SK-N-SH treated with all-trans-retinoic acid at 6 μM for 48 hours (cell line): ENCODE results near the gene SLC25A23.

Experiments used
- ATAC-seq: fragments of 200-7000 bp; cut with Tn5 transposase; 3 replicates; pipeline ENCODE4 v1.9.1; 2020; ENCODE audit warnings: mild to moderate bottlenecking, moderate library complexity
- ARNTL ChIP-seq: fragments of 450-650 bp; formaldehyde crosslinking; IDR thresholded peaks from 2 replicates; pipeline ENCODE4 v1.5.0; 2020; ENCODE audit warnings: low read depth, mild to moderate bottlenecking, moderate library complexity, borderline replicate concordance
- CREB5 ChIP-seq: fragments of 250-450 bp; sonication (Bioruptor Pico); IDR thresholded peaks from 2 replicates; pipeline ENCODE4 v1.5.1; 2020; ENCODE audit warnings: low read depth, mild to moderate bottlenecking, moderate library complexity
- CSRNP3 ChIP-seq: fragments of 250-450 bp; sonication (Bioruptor Pico); IDR thresholded peaks from 2 replicates; pipeline ENCODE4 v1.5.1; 2021; ENCODE audit warnings: mild to moderate bottlenecking, moderate library complexity
- ESRRG ChIP-seq: fragments of 250-450 bp; sonication (Bioruptor Pico); IDR thresholded peaks from 2 replicates; pipeline ENCODE4 v1.6.1; 2021; ENCODE audit warnings: mild to moderate bottlenecking
- ISL1 ChIP-seq: fragments of 250-450 bp; sonication (Bioruptor Pico); IDR thresholded peaks from 2 replicates; pipeline ENCODE4 v2.1.2; 2022; ENCODE audit warnings: mild to moderate bottlenecking, moderate library complexity
- OSR1 ChIP-seq: fragments of 250-450 bp; sonication (Bioruptor Pico); IDR thresholded peaks from 2 replicates; pipeline ENCODE4 v1.8.0; 2022; ENCODE audit warnings: moderate library complexity, mild to moderate bottlenecking, inconsistent platforms
- PATZ1 ChIP-seq: fragments of 250-450 bp; sonication (Bioruptor Pico); IDR thresholded peaks from 2 replicates; pipeline ENCODE4 v1.8.0; 2020; ENCODE audit warnings: mild to moderate bottlenecking, moderate library complexity, borderline replicate concordance
- RARB ChIP-seq: fragments of 250-450 bp; sonication (Bioruptor Pico); IDR thresholded peaks from 2 replicates; pipeline ENCODE4 v1.8.0; 2021; ENCODE audit warnings: mild to moderate bottlenecking, moderate library complexity
- SNAI2 ChIP-seq: fragments of 250-450 bp; sonication (Bioruptor Pico); IDR thresholded peaks from 2 replicates; pipeline ENCODE4 v1.5.0; 2020; ENCODE audit warnings: mild to moderate bottlenecking, moderate library complexity
- TCF4 ChIP-seq: fragments of 250-450 bp; sonication (Bioruptor Pico); IDR thresholded peaks from 2 replicates; pipeline ENCODE4 v1.8.0; 2021; ENCODE audit warnings: mild to moderate bottlenecking, moderate library complexity, borderline replicate concordance
- TOX ChIP-seq: fragments of 250-450 bp; sonication (Bioruptor Pico); IDR thresholded peaks from 2 replicates; pipeline ENCODE4 v1.8.0; 2021; ENCODE audit warnings: mild to moderate bottlenecking, moderate library complexity, borderline replicate concordance
- ZC3H10 ChIP-seq: fragments of 250-450 bp; sonication (Bioruptor Pico); IDR thresholded peaks from 2 replicates; pipeline ENCODE4 v1.5.1; 2021; ENCODE audit warnings: mild to moderate bottlenecking, moderate library complexity
- ZFP3 ChIP-seq: fragments of 250-450 bp; sonication (Bioruptor Pico); IDR thresholded peaks from 2 replicates; pipeline ENCODE4 v1.5.0; 2020; ENCODE audit warnings: mild to moderate bottlenecking, moderate library complexity
- ZFP30 ChIP-seq: fragments of 450-650 bp; formaldehyde crosslinking; IDR thresholded peaks from 2 replicates; pipeline ENCODE4 v1.5.0; 2022; ENCODE audit warnings: mild to moderate bottlenecking, moderate library complexity
- ZNF565 ChIP-seq: fragments of 450-650 bp; formaldehyde crosslinking; conservative IDR thresholded peaks from 2 replicates; pipeline ENCODE4 v1.5.0; 2020; ENCODE audit warnings: low read depth, mild to moderate bottlenecking, moderate library complexity
- ZNF70 ChIP-seq: fragments of 450-650 bp; formaldehyde crosslinking; IDR thresholded peaks from 2 replicates; pipeline ENCODE4 v1.5.0; 2020; ENCODE audit warnings: mild to moderate bottlenecking, moderate library complexity
- TF ChIP-seq, protein P1 (sequence below): fragments of 250-450 bp; sonication (Bioruptor Pico); IDR thresholded peaks from 2 replicates; pipeline ENCODE4 v1.5.0; 2020; ENCODE audit warnings: mild to moderate bottlenecking, moderate library complexity
- TF ChIP-seq, protein P2 (sequence below): fragments of 250-450 bp; sonication (Bioruptor Pico); IDR thresholded peaks from 2 replicates; pipeline ENCODE4 v1.8.0; 2021; ENCODE audit warnings: low read depth, mild to moderate bottlenecking, moderate library complexity, borderline replicate concordance

Gene SLC25A23

DNA sequence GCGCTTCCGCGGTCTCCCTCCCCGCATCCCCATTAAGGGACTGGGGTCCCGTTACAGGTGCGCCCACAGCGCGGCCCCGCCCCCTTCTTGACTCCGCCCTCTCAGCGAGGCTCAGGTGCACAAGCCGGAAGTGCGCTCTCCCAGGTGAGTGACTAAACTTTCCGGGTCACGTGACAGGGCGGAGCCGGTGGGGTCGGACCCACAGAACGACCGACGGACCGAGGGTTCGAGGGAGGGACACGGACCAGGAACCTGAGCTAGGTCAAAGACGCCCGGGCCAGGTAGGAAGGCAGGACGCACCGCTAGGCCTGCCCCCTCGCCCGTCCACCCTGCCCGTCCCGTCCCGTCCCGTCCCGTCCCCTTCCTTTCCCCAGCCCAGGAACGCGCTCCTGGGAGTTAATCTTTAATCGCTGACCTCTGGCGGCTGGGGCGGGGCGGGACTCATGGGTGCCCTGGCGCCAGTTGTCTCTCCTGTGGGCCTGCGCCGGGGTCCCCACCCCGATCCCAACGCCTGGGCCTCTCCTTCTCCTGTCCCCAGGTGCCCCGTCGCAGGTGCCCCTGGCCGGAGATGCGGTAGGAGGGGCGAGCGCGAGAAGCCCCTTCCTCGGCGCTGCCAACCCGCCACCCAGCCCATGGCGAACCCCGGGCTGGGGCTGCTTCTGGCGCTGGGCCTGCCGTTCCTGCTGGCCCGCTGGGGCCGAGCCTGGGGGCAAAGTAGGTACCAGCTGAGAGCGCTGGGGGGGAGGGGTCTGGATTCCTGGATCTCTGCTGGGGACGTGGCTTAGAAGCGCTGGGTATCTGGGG lies 4.7 kb upstream of the SLC25A23 start, which contains the start of gene CRB3 (continued):
- no peak for TF ChIP-seq ZNF70 (CRISPR knock-in tag)
- TF ChIP-seq ESRRG = no peak
- TF ChIP-seq CSRNP3 (CRISPR knock-in tag) = no peak
- TF ChIP-seq ZFP30 = no peak
- TF ChIP-seq, all 23 proteins: peak for 0

DNA sequence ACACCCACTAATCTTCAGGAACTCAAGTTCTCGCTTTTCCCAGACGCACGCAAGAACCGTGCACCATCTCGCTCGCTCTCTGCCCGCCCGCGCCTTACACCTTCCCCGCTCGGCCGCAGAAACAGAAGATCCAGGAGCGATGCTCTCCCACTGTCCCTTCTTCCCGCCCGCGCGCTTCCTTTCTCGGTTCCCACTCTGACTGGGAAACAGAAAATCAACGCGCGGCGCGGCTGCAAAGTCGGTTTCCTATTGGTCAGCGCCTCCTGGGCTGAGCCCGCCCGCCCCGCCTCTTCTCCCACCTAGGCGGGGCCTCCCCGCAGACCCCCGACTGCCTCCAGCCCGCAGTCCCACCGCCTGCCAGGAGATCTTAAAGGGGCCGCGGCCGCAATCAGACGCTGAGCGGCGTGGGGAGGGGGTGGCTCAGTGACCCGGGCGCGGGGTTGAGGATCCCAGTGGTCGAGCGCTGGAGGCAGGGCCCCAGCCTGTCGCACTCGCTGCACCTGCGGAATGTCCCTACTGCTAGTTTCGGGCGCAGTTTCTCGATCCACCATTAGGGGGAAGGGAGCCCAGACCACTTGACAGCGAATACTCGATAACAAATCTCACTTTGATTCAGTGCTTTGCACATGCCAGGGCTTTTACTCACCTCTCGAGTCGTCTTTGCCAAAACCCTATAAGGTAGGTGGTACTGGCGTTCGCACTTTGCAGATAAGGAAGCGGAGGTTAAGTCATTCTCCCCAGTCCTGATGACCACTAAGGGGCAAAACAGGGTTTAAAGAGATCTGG lies 700 bp upstream of the SLC25A23 start:
- TF ChIP-seq ESRRG = no peak
- TF ChIP-seq ISL1 = no peak
- TF ChIP-seq ZNF70 (CRISPR knock-in tag) = no peak
- no peak for TF ChIP-seq CSRNP3 (CRISPR knock-in tag)
- TF ChIP-seq, protein P1, sequence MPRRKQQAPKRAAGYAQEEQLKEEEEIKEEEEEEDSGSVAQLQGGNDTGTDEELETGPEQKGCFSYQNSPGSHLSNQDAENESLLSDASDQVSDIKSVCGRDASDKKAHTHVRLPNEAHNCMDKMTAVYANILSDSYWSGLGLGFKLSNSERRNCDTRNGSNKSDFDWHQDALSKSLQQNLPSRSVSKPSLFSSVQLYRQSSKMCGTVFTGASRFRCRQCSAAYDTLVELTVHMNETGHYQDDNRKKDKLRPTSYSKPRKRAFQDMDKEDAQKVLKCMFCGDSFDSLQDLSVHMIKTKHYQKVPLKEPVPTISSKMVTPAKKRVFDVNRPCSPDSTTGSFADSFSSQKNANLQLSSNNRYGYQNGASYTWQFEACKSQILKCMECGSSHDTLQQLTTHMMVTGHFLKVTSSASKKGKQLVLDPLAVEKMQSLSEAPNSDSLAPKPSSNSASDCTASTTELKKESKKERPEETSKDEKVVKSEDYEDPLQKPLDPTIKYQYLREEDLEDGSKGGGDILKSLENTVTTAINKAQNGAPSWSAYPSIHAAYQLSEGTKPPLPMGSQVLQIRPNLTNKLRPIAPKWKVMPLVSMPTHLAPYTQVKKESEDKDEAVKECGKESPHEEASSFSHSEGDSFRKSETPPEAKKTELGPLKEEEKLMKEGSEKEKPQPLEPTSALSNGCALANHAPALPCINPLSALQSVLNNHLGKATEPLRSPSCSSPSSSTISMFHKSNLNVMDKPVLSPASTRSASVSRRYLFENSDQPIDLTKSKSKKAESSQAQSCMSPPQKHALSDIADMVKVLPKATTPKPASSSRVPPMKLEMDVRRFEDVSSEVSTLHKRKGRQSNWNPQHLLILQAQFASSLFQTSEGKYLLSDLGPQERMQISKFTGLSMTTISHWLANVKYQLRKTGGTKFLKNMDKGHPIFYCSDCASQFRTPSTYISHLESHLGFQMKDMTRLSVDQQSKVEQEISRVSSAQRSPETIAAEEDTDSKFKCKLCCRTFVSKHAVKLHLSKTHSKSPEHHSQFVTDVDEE (CRISPR knock-in tag) = no peak
- no peak for TF ChIP-seq TOX (CRISPR knock-in tag)
- TF ChIP-seq ZC3H10 = no peak
- no peak for TF ChIP-seq TCF4
- no peak for TF ChIP-seq ARNTL
- no peak for TF ChIP-seq ZFP3
- TF ChIP-seq ZFP30 = no peak
- TF ChIP-seq PATZ1 (CRISPR knock-in tag) = no peak
- no peak for TF ChIP-seq ZNF565 (CRISPR knock-in tag)
- TF ChIP-seq, protein P2, sequence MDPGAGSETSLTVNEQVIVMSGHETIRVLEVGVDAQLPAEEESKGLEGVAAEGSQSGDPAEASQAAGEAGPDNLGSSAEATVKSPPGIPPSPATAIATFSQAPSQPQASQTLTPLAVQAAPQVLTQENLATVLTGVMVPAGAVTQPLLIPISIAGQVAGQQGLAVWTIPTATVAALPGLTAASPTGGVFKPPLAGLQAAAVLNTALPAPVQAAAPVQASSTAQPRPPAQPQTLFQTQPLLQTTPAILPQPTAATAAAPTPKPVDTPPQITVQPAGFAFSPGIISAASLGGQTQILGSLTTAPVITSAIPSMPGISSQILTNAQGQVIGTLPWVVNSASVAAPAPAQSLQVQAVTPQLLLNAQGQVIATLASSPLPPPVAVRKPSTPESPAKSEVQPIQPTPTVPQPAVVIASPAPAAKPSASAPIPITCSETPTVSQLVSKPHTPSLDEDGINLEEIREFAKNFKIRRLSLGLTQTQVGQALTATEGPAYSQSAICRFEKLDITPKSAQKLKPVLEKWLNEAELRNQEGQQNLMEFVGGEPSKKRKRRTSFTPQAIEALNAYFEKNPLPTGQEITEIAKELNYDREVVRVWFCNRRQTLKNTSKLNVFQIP (CRISPR knock-in tag) = no peak
- TF ChIP-seq CREB5 (CRISPR knock-in tag) = no peak
- no peak for TF ChIP-seq OSR1 (CRISPR knock-in tag)
- TF ChIP-seq SNAI2 (CRISPR knock-in tag) = no peak
- no peak for TF ChIP-seq RARB (CRISPR knock-in tag)
- ATAC-seq = peak; percentile 93
